ENCODE measurements around the gene SLC6A6.

SLC6A6 gene

DNA sequence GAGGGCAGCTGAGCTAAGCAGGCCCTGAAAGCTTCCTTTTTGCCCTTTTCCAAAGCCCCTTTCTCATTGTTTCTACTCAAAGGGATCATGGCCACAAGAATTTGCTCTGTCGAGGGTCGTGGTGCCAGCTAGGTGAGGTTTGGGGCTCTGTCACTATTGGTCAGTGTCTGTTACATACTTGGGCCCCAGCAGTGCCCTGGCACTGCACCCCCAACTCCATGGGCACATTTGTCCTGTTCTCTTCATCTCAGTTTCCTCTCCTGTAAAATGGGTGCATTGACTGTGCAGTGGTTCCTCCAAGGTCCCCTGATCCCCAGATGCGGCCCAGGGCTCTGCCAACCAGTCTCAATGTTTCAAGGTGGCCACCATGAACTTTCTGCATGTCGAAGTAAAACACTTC, 62.1 kb downstream of the SLC6A6 start:
- in situ Hi-C loops (cut with MboI; ENCODE audit: low sequenced_read_pairs): no loop called here

DNA sequence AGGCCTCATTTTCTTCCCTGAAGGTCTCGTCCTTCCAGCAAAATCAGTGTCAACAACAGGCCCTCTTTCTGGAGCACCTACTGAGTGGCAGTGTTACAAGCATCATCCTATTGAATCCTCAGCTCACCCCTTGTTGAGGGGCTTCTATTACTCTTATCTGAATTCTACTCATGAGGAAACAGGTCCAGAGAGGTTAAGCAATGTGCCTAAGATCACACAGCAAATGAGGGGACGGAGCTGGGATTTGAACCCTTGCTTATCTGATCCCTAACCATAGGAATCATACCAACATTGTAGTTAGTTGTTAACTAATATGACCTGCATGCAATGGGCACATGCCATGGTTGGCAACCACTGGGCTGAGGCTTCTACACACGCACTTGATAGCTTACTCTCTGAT, 63.0 kb downstream of the SLC6A6 start:
- in situ Hi-C loops (cut with MboI; ENCODE audit: low sequenced_read_pairs): loop anchor here (5.0 kb wide), 1 partner anchor 203 kb away; no protein-coding TSS in a partner anchor

GRCh38 chr3:14466179-14466903, 63.9 kb downstream of the SLC6A6 start:
- in situ Hi-C loops (cut with MboI; ENCODE audit: low sequenced_read_pairs): loop anchor here (5.0 kb wide), 1 partner anchor 204 kb away; no protein-coding TSS in a partner anchor

- in situ Hi-C loops (cut with MboI; ENCODE audit: low sequenced_read_pairs): loop anchor here (5.0 kb wide), 1 partner anchor 206 kb away; no protein-coding TSS in a partner anchor
These were observed 65.6 kb downstream of the SLC6A6 start for GRCh38 chr3:14467814-14468620.

DNA sequence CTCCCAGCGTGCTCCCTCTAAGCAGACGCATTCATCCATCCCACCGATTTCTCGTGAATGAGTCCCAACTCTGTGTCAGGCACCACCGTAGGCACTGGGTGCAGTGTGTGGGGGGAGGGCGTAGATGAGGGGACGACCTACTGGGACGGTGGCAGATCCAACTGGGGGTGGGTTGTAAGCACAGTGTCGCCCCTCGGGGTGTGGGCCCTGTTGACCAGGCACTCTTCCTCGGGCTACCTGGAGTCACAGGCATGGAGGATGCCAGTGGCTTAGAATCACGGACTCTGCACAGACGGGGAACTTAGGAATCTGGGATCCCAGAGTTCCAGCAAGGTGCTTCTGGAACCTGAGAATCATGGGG, 66.2 kb downstream of the SLC6A6 start:
- in situ Hi-C loops (cut with MboI; ENCODE audit: low sequenced_read_pairs): loop anchor here (5.0 kb wide), 1 partner anchor 206 kb away; no protein-coding TSS in a partner anchor

GRCh38 chr3:14470461-14470860, 68.1 kb downstream of the SLC6A6 start:
- in situ Hi-C loops (cut with MboI; ENCODE audit: low sequenced_read_pairs): no loop called here

DNA sequence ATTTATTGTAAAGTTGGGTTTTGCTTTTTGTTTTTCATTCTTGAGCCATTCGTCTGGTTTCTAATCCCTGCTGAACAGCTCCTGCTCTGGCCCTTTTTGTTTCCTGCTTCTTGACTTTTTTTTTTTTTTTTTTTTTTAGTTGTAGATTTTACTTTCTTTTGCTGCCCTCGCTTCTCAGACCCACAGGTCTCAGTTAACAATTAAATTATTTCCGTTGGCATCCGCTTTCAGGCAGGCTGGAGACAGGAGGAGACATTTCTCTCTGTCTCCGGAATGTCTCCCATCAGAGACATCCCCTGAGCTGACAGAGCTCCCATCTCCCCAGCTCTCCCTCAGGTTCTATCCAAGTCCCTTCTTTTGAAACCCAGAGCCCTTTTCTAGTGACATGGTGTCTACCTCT, 68.6 kb downstream of the SLC6A6 start:
- in situ Hi-C loops (cut with MboI; ENCODE audit: low sequenced_read_pairs): no loop called here

GRCh38 chr3:14471690-14472089, 69.3 kb downstream of the SLC6A6 start:
- in situ Hi-C loops (cut with MboI; ENCODE audit: low sequenced_read_pairs): no loop called here

DNA sequence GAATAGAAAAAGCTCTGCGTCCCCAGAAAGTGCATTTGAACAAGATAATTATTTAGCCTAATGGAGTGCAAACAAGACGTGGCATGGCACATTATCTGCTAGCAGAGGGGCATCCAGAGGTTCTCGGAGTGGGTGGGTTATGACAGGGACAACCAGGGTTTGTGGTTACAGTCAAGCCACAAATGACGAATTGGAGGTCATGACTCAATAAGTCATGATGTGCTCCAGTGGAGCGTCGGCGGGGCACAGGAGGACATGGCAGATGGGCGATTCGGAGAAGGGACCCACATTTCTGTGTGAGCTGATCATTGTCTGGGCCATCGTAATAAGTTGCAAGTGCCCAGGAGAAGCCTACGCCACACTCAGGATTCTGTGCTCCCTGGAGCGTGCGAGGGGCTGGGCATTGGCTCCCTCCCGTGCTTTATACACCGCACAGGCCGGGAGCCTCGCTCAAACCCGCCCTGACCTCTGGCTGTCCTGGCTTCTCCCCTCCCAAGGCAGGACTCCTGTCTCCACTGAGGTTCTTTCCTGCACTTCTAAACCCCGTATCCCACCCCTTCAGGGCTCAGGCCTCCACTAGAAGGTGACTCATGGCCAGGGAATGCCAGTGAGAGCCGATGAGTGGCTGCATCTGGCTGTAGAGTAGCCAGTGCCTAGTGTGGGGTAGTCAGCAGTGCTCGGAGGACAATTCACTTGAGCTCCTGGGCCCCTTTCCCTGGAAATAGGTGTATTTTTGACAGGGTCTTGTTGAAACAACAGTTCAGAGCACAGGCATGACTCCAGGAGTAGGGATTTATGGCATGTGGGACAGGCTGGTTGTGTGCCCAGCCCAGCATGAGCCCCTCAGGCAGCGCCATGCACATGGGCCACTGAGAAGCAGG, 70.3 kb downstream of the SLC6A6 start:
- in situ Hi-C loops (cut with MboI; ENCODE audit: low sequenced_read_pairs): no loop called here

DNA sequence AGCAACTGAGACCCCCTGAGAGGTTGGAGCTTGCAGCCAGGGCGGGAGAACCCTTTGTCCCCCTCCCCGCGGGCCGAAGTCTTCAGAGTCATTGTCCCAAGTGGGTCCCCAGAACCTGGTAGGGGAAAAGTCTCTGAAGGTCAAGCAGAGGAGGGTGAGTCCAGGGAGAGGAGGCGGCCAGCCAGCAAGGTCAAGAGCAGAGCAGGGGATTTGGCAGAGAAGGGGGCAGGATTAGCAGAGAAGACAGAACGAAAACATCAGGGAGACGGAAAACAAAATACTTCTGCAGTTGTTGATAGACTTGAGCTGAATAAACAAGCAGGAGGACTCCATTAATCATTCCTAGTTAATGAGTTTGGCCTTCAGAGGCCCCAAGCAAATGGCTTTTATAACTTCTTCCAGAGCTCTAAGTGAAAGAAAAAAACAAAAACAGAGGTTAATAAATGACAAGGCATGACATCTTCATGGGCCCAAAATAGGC, 71.0 kb downstream of the SLC6A6 start:
- in situ Hi-C loops (cut with MboI; ENCODE audit: low sequenced_read_pairs): no loop called here

GRCh38 chr3:14474363-14475081, 72.1 kb downstream of the SLC6A6 start:
- in situ Hi-C loops (cut with MboI; ENCODE audit: low sequenced_read_pairs): no loop called here

GRCh38 chr3:14475621-14476020, 73.2 kb downstream of the SLC6A6 start:
- in situ Hi-C loops (cut with MboI; ENCODE audit: low sequenced_read_pairs): no loop called here

- in situ Hi-C loops (cut with MboI; ENCODE audit: low sequenced_read_pairs): no loop called here
These were observed 74.3 kb downstream of the SLC6A6 start for GRCh38 chr3:14476583-14477265.

GRCh38 chr3:14477311-14477935, 75.0 kb downstream of the SLC6A6 start:
- in situ Hi-C loops (cut with MboI; ENCODE audit: low sequenced_read_pairs): no loop called here

DNA sequence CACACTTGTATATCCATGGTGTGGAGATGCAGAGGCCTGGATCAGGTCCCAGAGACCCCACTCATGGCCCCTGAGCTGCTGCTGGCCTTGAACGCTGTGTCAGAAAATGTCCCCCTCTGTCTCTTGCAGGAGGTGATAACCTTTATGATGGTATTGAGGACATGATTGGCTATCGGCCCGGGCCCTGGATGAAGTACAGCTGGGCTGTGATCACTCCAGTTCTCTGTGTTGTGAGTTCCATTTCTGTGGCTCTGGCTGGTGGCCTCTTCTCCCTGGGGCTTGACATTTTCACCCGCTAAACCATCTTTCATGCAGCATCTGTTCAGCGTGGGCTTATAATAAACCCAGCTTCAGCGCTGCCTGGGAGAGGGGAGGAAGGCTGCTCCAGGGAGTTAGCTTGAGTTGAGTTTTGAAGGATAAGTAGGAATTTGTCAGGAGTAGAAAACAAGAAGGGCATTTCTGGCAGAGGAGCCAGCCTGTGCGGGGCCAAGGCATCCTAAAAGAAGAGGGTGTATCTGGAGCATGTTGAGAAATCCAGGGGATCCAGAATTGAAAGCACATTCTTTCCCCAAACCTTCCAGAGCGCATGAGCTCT, 76.6 kb downstream of the SLC6A6 start:
- in situ Hi-C loops (cut with MboI; ENCODE audit: low sequenced_read_pairs): no loop called here

DNA sequence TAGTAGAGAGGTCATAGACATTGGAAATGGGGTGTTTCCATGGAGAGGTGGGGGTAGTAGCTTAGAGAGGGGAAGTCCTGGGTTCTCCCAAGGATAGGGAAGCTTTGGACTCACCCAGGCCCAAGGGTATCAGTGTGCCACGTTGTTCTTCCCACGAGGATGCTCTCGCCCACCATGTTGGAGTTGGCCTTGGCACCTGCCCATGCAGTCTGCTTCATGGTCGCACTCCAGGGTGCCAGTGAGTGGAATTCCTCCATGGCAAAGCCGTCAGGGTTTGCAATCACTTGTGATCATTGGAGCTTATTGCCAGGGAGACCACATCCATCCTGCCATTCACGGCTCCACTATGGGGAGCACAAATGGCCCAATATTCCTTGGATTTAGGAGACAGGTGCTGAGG, 77.2 kb downstream of the SLC6A6 start:
- in situ Hi-C loops (cut with MboI; ENCODE audit: low sequenced_read_pairs): no loop called here

GRCh38 chr3:14480207-14481017, 78.0 kb downstream of the SLC6A6 start:
- in situ Hi-C loops (cut with MboI; ENCODE audit: low sequenced_read_pairs): no loop called here

DNA sequence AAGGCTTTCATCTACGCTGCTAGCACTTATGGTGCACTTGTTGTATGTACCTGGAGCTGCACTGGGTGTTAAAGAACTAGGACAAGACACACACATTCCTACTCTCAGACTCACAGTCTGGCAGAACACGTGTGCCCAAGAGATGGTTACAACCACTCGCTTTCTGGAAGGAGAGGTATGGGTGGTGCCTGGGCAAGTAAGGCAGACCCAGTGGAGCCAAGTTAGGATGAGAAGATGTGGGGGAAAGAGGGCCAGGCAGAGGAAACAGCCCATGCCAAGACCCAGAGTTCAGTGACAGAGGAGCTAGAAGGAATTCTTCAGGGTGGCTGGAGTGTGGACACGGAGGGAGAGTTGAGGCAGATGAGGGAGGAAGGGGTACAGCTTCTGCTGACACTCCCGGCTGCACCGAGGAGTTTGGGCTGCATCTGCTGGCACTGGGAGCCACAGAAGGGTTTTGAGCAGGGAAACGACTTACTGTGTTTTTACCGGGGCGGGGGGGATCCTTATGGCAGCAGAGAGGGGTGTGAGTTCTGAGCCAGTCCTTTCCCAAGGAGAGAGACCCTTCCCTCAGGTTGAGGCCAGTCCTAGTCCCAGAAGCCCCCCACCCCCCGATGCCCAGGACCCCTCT, 78.7 kb downstream of the SLC6A6 start:
- in situ Hi-C loops (cut with MboI; ENCODE audit: low sequenced_read_pairs): no loop called here
